Activated T-cell treated with anti-CD3 and anti-CD28 coated beads for 4 hours (primary cell): ENCODE results near the gene CNTN5.

Experiments used
- DNase-seq: peaks from one replicate; pipeline ENCODE4 v3.0.0-alpha.2; 2020

CNTN5 gene

DNA sequence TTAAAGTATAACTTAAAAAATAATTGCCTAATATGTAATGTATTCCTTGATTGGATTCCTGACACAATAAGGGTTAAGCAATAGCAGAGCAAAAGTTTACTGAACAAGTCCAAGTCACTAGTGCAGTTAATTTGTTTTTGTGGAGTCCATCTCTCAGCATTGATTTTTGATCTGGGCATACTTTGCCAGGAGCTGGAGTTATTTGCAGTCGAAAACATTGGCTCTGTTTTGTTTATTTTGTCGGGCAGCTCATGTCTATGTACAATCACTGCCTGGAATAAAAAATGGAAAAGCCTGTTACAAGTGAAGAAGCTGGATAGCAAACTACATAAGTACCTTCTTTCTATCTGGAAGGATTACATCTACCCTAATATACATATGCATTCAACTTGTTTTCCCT is 625.2 kb downstream of the CNTN5 start:
- no peak for DNase-seq

DNA sequence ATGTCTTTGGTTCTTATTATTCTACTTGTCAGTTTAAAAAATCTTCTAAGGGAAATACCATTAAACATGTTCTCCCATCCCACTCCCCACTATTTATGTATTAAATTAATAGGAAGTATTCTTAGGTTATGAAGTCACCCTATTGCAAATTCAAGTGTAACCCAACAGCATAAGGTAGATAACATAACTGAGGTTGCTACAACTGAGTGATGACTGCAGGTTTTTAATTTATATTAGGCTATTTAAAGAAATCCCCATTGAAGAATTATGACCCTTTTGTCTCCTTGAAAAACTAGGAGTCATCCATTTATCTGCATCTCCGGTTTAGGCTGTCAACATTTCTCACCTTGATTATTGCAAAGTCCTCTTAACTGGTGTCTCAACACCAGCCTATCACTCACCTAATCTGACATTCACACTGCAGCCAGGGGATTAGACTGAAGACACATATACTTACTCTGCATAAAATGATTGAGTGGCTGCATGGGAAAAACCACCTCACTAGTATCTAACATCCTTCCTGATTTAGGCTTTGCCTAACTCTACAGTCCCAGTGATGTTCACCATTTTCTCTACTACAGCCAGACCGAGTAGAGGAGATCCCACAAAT is 649.4 kb downstream of the CNTN5 start:
- no peak for DNase-seq

- DNase-seq = no peak
Measured at GRCh38 chr11:99671808-99672409, 651.2 kb downstream of the CNTN5 start.

GRCh38 chr11:99676292-99676691 is 655.5 kb downstream of the CNTN5 start:
- no peak for DNase-seq

GRCh38 chr11:99682171-99682570 is 661.4 kb downstream of the CNTN5 start:
- DNase-seq = no peak

DNA sequence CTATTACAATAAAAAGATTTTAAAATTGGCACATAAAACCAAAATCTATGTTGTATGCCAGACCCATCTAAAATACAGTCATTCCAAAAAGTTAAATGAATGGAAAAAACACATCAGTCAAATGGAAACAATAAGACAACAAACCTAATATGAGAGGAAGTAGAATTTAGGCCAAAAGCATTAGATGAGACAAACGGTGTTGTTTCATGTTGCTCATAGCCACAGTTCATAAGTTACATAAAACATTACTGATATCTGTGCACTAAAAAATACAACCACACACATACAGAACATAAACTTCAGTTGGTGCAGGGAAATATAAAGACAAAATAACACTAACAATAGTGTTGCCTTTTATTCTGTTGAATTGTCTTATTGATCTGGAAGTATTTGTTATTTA is 661.9 kb downstream of the CNTN5 start:
- no peak for DNase-seq

DNA sequence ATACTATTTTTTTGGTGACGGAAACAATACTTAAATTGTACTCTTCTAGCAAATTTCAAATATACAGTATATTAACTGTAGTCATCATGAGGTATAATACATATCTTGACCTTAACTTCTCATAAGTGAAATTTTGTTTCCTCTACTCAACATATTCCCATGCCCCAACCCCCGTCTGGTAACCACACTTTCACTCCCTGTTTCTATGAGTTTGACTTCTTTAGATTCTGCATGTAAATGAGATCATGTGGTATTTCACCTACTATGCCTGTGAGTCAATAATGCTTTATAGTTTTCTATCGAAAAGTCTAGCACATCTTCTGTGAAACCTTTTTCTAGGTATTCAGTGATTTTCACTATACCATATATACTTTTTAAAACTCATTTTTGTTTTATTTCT is 663.2 kb downstream of the CNTN5 start:
- no peak for DNase-seq

DNA sequence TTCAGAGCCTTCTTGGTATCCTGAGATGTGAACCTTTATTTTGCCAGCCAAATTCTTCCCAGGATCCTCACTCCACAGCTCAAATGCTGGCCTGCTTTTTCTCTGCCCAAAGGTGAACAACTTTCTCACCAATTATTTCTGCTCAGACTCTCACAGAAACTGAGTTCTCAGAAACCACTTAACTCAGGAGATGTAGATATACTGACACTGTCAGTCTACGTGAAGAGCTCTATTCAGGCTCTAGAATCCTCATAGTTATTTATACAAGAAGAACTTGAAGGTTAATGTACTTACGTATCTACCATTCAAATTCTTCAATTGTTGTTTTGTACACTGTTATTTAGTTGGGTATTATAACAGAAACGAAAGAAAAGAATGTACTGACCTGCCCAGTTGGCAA is 666.1 kb downstream of the CNTN5 start:
- DNase-seq = no peak

- no peak for DNase-seq
Measured at GRCh38 chr11:99687320-99687719, 666.6 kb downstream of the CNTN5 start.

- DNase-seq = no peak
Measured at GRCh38 chr11:99693941-99694492, 673.3 kb downstream of the CNTN5 start.

DNA sequence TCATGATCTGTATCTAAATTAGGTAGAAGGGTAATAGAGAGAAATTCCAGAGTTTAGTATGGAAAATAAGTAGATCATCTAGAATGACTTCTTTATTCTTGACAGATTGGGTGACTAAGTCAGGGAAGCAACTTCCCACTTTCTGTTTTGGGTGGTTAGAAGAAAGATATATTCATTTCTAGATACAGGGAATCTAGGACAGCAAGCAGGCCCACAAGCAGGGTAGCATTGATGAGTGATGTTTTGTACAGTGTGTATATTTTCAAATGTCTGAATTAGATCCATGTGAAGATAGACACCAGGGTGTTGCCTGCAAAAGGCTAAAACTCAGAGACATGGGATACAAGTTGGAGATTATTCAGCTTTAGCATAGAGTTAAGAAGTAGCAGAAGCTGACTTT is 674.4 kb downstream of the CNTN5 start:
- no peak for DNase-seq

GRCh38 chr11:99706848-99707247 is 686.1 kb downstream of the CNTN5 start:
- DNase-seq = no peak

GRCh38 chr11:99708928-99709672 is 688.4 kb downstream of the CNTN5 start:
- no peak for DNase-seq

- DNase-seq = no peak
Measured at GRCh38 chr11:99716302-99716701, 695.6 kb downstream of the CNTN5 start.

GRCh38 chr11:99718291-99718690 is 697.5 kb downstream of the CNTN5 start:
- no peak for DNase-seq

DNA sequence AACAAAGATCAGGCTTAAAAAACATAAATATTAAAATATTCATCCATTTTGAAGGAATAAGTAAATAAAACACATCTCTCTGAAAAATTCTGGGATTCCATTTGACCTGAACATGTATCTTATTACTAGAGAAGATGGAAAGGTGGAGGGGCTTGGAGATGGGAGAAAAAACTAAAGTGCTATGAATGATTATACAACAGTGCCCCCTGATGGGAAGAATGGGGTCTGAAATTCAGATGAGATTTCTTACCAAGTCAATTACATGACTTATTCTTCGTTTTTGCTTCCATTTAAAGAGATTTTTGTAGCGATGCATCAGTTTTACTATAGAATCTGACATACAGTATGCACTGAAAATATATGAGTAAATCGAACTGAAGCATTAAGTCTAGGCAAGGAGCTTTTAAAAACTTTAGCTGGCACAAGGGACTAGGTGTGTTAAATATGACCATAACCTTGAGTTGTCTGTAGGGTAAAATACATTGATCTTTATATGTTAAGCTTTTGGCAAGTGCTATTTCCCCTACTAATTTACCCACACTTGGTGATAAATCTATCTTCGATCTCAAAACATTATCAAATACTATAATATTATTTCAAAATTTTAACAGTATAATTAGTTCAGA is 718.8 kb downstream of the CNTN5 start:
- no peak for DNase-seq

GRCh38 chr11:99742501-99742900 is 721.8 kb downstream of the CNTN5 start:
- no peak for DNase-seq

DNA sequence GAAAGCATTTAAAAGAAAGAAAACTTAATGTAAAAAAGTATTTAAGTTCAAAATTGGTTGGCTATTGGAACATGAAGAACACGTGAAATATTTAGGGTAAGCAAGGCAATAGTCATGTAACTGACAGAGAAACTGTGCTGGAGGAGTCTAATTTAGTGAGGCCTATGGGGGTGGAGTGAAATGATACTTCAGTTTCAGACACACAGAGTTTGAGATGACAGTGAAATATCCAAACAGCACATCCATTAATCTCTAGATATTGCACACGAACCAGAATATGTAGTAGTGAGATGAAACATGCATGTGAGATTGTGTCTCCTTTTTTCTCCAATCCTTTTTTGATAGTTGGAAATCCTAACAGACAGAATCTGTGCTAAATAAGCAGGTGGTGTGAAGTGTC is 739.0 kb downstream of the CNTN5 start:
- no peak for DNase-seq

DNA sequence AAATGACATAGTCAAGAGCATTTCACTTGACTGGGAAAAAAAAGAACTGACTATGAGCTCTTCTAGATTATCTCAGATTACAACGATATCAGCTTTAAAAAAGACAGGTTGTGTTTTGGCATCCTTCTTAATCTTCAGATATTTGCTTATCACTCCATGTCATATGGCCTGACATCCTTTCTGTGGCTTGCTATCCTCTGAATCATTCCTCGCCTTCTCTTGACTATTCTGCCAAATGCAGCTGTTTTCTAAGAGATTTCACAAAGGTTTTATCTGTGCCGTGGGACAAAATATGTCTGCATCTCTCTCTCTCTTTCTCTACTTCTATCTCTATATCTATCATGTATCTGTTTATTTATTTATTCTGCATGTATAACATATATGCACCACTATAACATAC is 746.1 kb downstream of the CNTN5 start:
- no peak for DNase-seq

DNA sequence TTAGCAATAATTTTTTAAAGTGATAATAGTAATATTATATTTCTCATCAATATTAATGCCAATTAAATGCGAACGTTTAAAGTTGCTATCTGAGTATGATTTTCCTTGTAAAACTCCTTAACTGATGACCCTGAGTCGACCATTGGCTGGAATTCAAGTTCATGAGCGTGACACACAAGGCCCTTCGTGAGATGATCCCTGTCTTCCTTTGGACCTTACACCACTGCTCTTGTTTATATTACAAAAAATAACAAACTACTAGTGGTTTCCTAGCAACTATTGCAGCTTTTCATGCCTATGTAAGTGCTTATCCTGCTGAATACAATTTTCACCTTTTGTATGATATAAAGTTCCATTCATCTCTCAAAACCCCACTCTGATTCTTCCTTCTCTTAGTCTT is 752.9 kb downstream of the CNTN5 start:
- no peak for DNase-seq

GRCh38 chr11:99781074-99781473 is 760.3 kb downstream of the CNTN5 start:
- no peak for DNase-seq

GRCh38 chr11:99791354-99791753 is 770.6 kb downstream of the CNTN5 start:
- no peak for DNase-seq

- DNase-seq = no peak
Measured at GRCh38 chr11:99795999-99796398, 775.2 kb downstream of the CNTN5 start.

GRCh38 chr11:99803501-99803900 is 782.8 kb downstream of the CNTN5 start:
- DNase-seq = no peak
